ENCODE measurements around the gene PGA3. TPM values are rescaled to one million over a fixed set of nuclear protein-coding genes. Genes with fewer than 3 reads are reported as not detected.

PGA3 gene
- polyA plus RNA-seq, 1 experiment: not detected

DNA sequence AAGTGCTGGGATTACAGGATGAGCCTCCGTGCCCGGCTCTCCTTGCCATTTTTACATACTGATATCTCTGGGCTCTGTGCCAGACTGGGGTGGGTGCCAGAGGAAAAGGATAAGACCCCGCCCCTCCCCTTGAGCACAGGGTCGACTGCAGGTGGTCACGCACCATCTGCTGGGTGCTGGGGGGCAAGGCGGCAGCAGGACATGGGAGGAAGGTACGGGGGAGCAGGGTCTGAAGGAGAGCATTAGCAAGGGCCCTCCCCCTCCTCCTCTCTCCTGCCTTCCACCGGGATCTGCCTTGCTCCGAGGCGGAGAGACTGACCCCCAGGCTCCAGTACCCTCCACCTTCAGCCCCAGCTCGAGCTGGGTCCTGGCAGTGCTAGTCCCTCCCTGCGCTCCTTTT lies 9.7 kb upstream of the PGA3 start:
- H3K27me3 ChIP-seq (ENCODE audit: control insufficient read depth, insufficient read depth, low read length): peaks cover 5% of the 10 kb centered on the region
- TF ChIP-seq, protein P1, sequence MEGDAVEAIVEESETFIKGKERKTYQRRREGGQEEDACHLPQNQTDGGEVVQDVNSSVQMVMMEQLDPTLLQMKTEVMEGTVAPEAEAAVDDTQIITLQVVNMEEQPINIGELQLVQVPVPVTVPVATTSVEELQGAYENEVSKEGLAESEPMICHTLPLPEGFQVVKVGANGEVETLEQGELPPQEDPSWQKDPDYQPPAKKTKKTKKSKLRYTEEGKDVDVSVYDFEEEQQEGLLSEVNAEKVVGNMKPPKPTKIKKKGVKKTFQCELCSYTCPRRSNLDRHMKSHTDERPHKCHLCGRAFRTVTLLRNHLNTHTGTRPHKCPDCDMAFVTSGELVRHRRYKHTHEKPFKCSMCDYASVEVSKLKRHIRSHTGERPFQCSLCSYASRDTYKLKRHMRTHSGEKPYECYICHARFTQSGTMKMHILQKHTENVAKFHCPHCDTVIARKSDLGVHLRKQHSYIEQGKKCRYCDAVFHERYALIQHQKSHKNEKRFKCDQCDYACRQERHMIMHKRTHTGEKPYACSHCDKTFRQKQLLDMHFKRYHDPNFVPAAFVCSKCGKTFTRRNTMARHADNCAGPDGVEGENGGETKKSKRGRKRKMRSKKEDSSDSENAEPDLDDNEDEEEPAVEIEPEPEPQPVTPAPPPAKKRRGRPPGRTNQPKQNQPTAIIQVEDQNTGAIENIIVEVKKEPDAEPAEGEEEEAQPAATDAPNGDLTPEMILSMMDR (IDR thresholded peaks at IDR 0.05; ENCODE audit: insufficient read depth, low read depth, low read length): no peak
- DNase-seq (ENCODE audit: low read depth): no peak
- H3K36me3 ChIP-seq (ENCODE audit: control insufficient read depth, insufficient read depth, low read length): no peaks in the 10 kb centered on the region
- ChIA-PET CTCF (interaction anchor here (0.6 kb wide), 1 partner anchor 249 kb away, joined by 3 read pairs; no protein-coding TSS in a partner anchor), POLR2A (no interaction called here)
- no peak overlapping the region for H3K4me3 ChIP-seq (ENCODE audit: low read depth, low read length)

DNA sequence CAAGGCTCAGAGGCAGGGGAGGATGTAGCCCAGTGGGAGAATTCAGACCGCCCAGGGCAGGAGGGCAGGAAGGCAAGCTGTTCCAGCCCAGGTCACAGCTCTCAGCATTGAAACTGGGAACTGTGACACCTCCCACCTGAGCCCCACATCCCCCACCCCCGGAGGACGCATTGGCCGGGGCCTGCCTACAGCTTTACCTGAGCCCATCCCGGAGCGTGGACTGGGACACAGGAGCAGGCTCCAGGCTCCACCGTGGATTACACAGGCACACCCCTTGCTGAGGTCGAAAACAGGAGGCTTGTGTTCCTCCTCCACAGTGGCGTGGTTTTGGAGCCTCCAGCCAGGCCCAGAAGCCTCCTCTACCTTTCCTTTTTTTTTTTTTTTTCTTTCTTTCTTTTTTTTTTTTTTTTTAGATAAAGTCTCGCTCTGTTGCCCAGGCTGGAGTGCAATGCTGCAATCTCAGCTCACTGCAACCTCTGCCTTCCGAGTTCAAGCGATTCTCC lies 9.1 kb upstream of the PGA3 start:
- TF ChIP-seq, protein P1 (IDR thresholded peaks at IDR 0.05; ENCODE audit: insufficient read depth, low read depth, low read length): no peak

DNA sequence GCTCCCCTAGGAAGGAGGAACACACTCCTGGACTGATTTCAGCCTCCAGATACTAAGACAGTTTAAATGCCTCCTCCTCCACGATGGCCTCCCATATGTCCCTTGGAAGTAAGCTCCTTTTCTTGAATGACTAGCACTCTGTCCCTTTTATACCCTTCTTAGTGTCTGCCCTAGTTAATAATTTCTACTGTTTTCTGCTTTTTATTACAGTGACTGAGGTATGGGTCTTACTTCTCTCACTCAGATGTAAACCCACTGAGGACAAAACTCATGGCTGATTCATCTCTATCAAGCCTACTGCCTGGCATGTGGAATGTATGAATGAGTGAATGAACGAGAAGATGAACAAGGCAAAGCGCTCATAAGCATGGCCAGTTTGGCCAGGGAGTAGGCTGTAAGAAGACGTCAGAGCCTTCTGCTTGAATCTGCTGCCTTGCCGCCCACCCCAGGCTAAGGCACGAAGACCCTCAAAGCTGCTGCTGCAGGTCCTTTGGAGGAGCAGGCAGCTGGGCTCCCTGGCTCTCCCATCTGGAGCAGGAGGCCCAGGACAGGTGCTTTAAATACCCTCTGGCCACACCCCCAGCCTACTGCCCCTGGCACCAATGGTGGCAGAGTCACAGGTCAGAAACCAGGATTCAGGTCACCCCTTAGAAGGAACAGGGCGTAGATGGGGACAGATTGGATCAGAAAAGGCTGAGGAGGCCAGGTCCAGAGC lies 8.2 kb upstream of the PGA3 start:
- Histone ChIP-seq H3K4me3 (ENCODE audit: low read depth, low read length) (no peak overlapping the region), H3K27me3 (ENCODE audit: control insufficient read depth, insufficient read depth, low read length) (peaks cover 5% of the 10 kb centered on the region), H3K36me3 (ENCODE audit: control insufficient read depth, insufficient read depth, low read length) (no peaks in the 10 kb centered on the region)
- no peak for DNase-seq (ENCODE audit: low read depth)
- TF ChIP-seq, protein P1 (IDR thresholded peaks at IDR 0.05; ENCODE audit: insufficient read depth, low read depth, low read length): no peak
- CTCF ChIA-PET: interaction anchor here (1.1 to 1.2 kb wide), 3 partner anchors 8 to 21 kb away, joined by 3 to 4 read pairs (median 3); no protein-coding TSS in a partner anchor
- POLR2A ChIA-PET: no interaction called here

More for the DNA sequence above, 9.1 kb upstream of the PGA3 start:
- no peak overlapping the region for H3K4me3 ChIP-seq (ENCODE audit: low read depth, low read length)
- no peak for DNase-seq (ENCODE audit: low read depth)
- ChIA-PET POLR2A (no interaction called here), CTCF (interaction anchor here (0.6 kb wide), 1 partner anchor 248 kb away, joined by 3 read pairs; no protein-coding TSS in a partner anchor)
- peaks cover 5% of the 10 kb centered on the region for H3K27me3 ChIP-seq (ENCODE audit: control insufficient read depth, insufficient read depth, low read length)
- no peaks in the 10 kb centered on the region for H3K36me3 ChIP-seq (ENCODE audit: control insufficient read depth, insufficient read depth, low read length)

DNA sequence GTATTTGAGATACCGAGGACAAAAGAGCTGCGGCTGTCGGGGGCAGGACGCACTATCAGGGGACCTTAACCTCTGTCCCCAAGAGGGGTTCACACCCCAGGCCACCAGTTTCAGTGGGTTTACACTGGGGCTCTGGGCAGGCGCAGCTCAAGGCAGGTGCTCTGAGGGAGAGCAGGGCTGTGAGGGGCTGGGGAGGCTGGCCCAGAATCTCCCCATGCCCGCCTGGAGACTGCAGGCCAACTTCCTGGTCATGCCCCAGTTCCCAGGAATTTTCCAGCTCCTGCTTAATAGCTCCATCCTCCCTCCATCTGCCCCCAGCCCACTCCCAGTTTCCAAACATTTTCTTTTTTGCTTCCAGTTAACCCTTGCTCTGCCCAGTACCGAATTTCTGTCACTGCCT lies 7.6 kb upstream of the PGA3 start:
- Histone ChIP-seq H3K36me3 (ENCODE audit: control insufficient read depth, insufficient read depth, low read length) (no peaks in the 10 kb centered on the region), H3K27me3 (ENCODE audit: control insufficient read depth, insufficient read depth, low read length) (peaks cover 5% of the 10 kb centered on the region), H3K4me3 (ENCODE audit: low read depth, low read length) (no peak overlapping the region)
- ChIA-PET POLR2A (no interaction called here), CTCF (interaction anchor here (1.1 to 1.2 kb wide), 3 partner anchors 8 to 22 kb away, joined by 3 to 4 read pairs (median 3); no protein-coding TSS in a partner anchor)
- TF ChIP-seq, protein P1 (IDR thresholded peaks at IDR 0.05; ENCODE audit: insufficient read depth, low read depth, low read length): no peak
- no peak for DNase-seq (ENCODE audit: low read depth)

DNA sequence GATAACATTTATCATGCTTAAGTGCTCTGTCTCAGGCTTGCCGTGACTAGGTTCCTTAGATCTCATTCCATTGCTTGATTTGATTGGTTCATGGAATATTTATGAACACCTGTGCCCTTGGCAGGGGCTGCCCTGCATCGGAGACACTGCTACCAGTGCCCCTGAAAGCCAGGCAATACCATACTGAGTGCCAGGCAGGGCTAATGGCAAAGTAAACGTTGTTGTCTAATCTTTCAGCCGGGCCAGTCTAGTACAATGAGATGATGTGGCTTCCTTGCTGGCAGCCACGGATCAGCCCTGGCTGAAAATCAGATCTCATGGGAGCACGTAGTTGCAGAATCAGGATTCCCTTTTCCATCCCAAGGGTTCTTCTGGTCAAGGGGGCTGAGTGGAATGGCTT lies 5.0 kb upstream of the PGA3 start:
- no peak for DNase-seq (ENCODE audit: low read depth)
- TF ChIP-seq, protein P1 (IDR thresholded peaks at IDR 0.05; ENCODE audit: insufficient read depth, low read depth, low read length): no peak
- peaks cover 8% of the 10 kb centered on the region for H3K27me3 ChIP-seq (ENCODE audit: control insufficient read depth, insufficient read depth, low read length)
- H3K4me3 ChIP-seq (ENCODE audit: low read depth, low read length): no peak overlapping the region
- H3K36me3 ChIP-seq (ENCODE audit: control insufficient read depth, insufficient read depth, low read length): no peaks in the 10 kb centered on the region
- ChIA-PET CTCF (interaction anchor here (1.1 kb wide), 1 partner anchor 10 kb away, joined by 4 read pairs; no protein-coding TSS in a partner anchor), POLR2A (no interaction called here)

Measured in BJ (cell line).